ENCODE data around the gene MRC1.

MRC1 gene

GRCh38 chr10:17814973-17815372 is 5.8 kb downstream of the MRC1 start:
- DNase-seq: no peak
- H3K27me3 Mint-ChIP-seq: peaks cover 36% of the 10 kb centered on the region
- peaks cover 4% of the 10 kb centered on the region for H3K4me1 Mint-ChIP-seq (ENCODE audit: low read depth)
- H3K36me3 Mint-ChIP-seq (ENCODE audit: low read depth): no peaks in the 10 kb centered on the region
- no peak overlapping the region for H3K4me3 Mint-ChIP-seq
- no peak overlapping the region for H3K27ac Mint-ChIP-seq
- no peaks in the 10 kb centered on the region for H3K9me3 Mint-ChIP-seq

- no peak for DNase-seq
- H3K9me3 Mint-ChIP-seq: no peaks in the 10 kb centered on the region
- no peaks in the 10 kb centered on the region for H3K4me1 Mint-ChIP-seq (ENCODE audit: low read depth)
- no peak overlapping the region for H3K27ac Mint-ChIP-seq
- H3K27me3 Mint-ChIP-seq: peaks cover 26% of the 10 kb centered on the region
- no peaks in the 10 kb centered on the region for H3K36me3 Mint-ChIP-seq (ENCODE audit: low read depth)
- no peak overlapping the region for H3K4me3 Mint-ChIP-seq
Observed at GRCh38 chr10:17816199-17816598, 7.1 kb downstream of the MRC1 start.

- Mint-ChIP-seq H3K27ac (no peak overlapping the region), H3K9me3 (no peaks in the 10 kb centered on the region), H3K4me3 (no peak overlapping the region), H3K4me1 (ENCODE audit: low read depth) (no peaks in the 10 kb centered on the region), H3K36me3 (ENCODE audit: low read depth) (no peaks in the 10 kb centered on the region), H3K27me3 (peaks cover 16% of the 10 kb centered on the region)
- no peak for DNase-seq
Observed at GRCh38 chr10:17817316-17817715, 8.2 kb downstream of the MRC1 start.

- Mint-ChIP-seq H3K4me3 (no peak overlapping the region), H3K27ac (no peak overlapping the region), H3K27me3 (peaks cover 15% of the 10 kb centered on the region), H3K36me3 (ENCODE audit: low read depth) (no peaks in the 10 kb centered on the region), H3K9me3 (no peaks in the 10 kb centered on the region), H3K4me1 (ENCODE audit: low read depth) (no peaks in the 10 kb centered on the region)
- DNase-seq: no peak
Observed at GRCh38 chr10:17817790-17818189, 8.6 kb downstream of the MRC1 start.

GRCh38 chr10:17819836-17820235 is 10.7 kb downstream of the MRC1 start:
- Mint-ChIP-seq H3K4me3 (no peak overlapping the region), H3K27me3 (peaks cover 7% of the 10 kb centered on the region), H3K4me1 (ENCODE audit: low read depth) (no peaks in the 10 kb centered on the region), H3K36me3 (ENCODE audit: low read depth) (no peaks in the 10 kb centered on the region), H3K9me3 (no peaks in the 10 kb centered on the region), H3K27ac (no peak overlapping the region)
- no peak for DNase-seq

GRCh38 chr10:17820943-17821342 is 11.8 kb downstream of the MRC1 start:
- DNase-seq: no peak
- peaks cover 8% of the 10 kb centered on the region for H3K27me3 Mint-ChIP-seq
- H3K9me3 Mint-ChIP-seq: no peaks in the 10 kb centered on the region
- no peaks in the 10 kb centered on the region for H3K4me1 Mint-ChIP-seq (ENCODE audit: low read depth)
- no peak overlapping the region for H3K27ac Mint-ChIP-seq
- no peaks in the 10 kb centered on the region for H3K36me3 Mint-ChIP-seq (ENCODE audit: low read depth)
- no peak overlapping the region for H3K4me3 Mint-ChIP-seq

- Mint-ChIP-seq H3K4me1 (ENCODE audit: low read depth) (no peaks in the 10 kb centered on the region), H3K27me3 (peaks cover 8% of the 10 kb centered on the region), H3K4me3 (no peak overlapping the region), H3K9me3 (no peaks in the 10 kb centered on the region), H3K36me3 (ENCODE audit: low read depth) (no peaks in the 10 kb centered on the region), H3K27ac (no peak overlapping the region)
- no peak for DNase-seq
Observed at GRCh38 chr10:17821893-17822292, 12.7 kb downstream of the MRC1 start.

GRCh38 chr10:17831341-17831740 is 22.2 kb downstream of the MRC1 start:
- Mint-ChIP-seq H3K36me3 (ENCODE audit: low read depth) (no peaks in the 10 kb centered on the region), H3K27me3 (peaks cover 12% of the 10 kb centered on the region), H3K4me1 (ENCODE audit: low read depth) (no peaks in the 10 kb centered on the region), H3K4me3 (no peak overlapping the region), H3K27ac (no peak overlapping the region), H3K9me3 (no peaks in the 10 kb centered on the region)
- no peak for DNase-seq

GRCh38 chr10:17831896-17832295 is 22.7 kb downstream of the MRC1 start:
- no peak for DNase-seq
- Mint-ChIP-seq H3K4me3 (no peak overlapping the region), H3K9me3 (no peaks in the 10 kb centered on the region), H3K27me3 (peaks cover 14% of the 10 kb centered on the region), H3K27ac (no peak overlapping the region), H3K4me1 (ENCODE audit: low read depth) (no peaks in the 10 kb centered on the region), H3K36me3 (ENCODE audit: low read depth) (no peaks in the 10 kb centered on the region)

GRCh38 chr10:17833656-17834055 is 24.5 kb downstream of the MRC1 start:
- Mint-ChIP-seq H3K4me1 (ENCODE audit: low read depth) (no peaks in the 10 kb centered on the region), H3K36me3 (ENCODE audit: low read depth) (no peaks in the 10 kb centered on the region), H3K9me3 (no peaks in the 10 kb centered on the region), H3K27ac (no peak overlapping the region), H3K27me3 (peaks cover 22% of the 10 kb centered on the region), H3K4me3 (no peak overlapping the region)
- no peak for DNase-seq

GRCh38 chr10:17835688-17836087 is 26.5 kb downstream of the MRC1 start:
- Mint-ChIP-seq H3K4me3 (no peak overlapping the region), H3K36me3 (ENCODE audit: low read depth) (no peaks in the 10 kb centered on the region), H3K4me1 (ENCODE audit: low read depth) (no peaks in the 10 kb centered on the region), H3K27ac (no peak overlapping the region), H3K9me3 (no peaks in the 10 kb centered on the region), H3K27me3 (peaks cover 19% of the 10 kb centered on the region)
- no peak for DNase-seq

- H3K27ac Mint-ChIP-seq: no peak overlapping the region
- H3K27me3 Mint-ChIP-seq: peaks cover 19% of the 10 kb centered on the region
- H3K4me3 Mint-ChIP-seq: no peak overlapping the region
- H3K4me1 Mint-ChIP-seq (ENCODE audit: low read depth): no peaks in the 10 kb centered on the region
- H3K9me3 Mint-ChIP-seq: no peaks in the 10 kb centered on the region
- no peak for DNase-seq
- H3K36me3 Mint-ChIP-seq (ENCODE audit: low read depth): no peaks in the 10 kb centered on the region
Observed at GRCh38 chr10:17836942-17837341, 27.8 kb downstream of the MRC1 start.

GRCh38 chr10:17838080-17838648 is 29.0 kb downstream of the MRC1 start:
- Mint-ChIP-seq H3K9me3 (no peaks in the 10 kb centered on the region), H3K4me1 (ENCODE audit: low read depth) (no peaks in the 10 kb centered on the region), H3K4me3 (no peak overlapping the region), H3K36me3 (ENCODE audit: low read depth) (no peaks in the 10 kb centered on the region), H3K27ac (no peak overlapping the region), H3K27me3 (peaks cover 19% of the 10 kb centered on the region)
- DNase-seq: no peak

GRCh38 chr10:17841050-17841449 is 31.9 kb downstream of the MRC1 start:
- H3K4me3 Mint-ChIP-seq: no peak overlapping the region
- peaks cover 15% of the 10 kb centered on the region for H3K27me3 Mint-ChIP-seq
- H3K4me1 Mint-ChIP-seq (ENCODE audit: low read depth): no peaks in the 10 kb centered on the region
- H3K36me3 Mint-ChIP-seq (ENCODE audit: low read depth): no peaks in the 10 kb centered on the region
- no peak overlapping the region for H3K27ac Mint-ChIP-seq
- DNase-seq: no peak
- H3K9me3 Mint-ChIP-seq: no peaks in the 10 kb centered on the region

GRCh38 chr10:17842641-17843040 is 33.5 kb downstream of the MRC1 start:
- no peak for DNase-seq
- Mint-ChIP-seq H3K9me3 (no peaks in the 10 kb centered on the region), H3K27ac (no peak overlapping the region), H3K27me3 (peaks cover 9% of the 10 kb centered on the region), H3K4me1 (ENCODE audit: low read depth) (no peaks in the 10 kb centered on the region), H3K4me3 (no peak overlapping the region), H3K36me3 (ENCODE audit: low read depth) (no peaks in the 10 kb centered on the region)
